ENCODE measurements around the gene GSC2.

DNA sequence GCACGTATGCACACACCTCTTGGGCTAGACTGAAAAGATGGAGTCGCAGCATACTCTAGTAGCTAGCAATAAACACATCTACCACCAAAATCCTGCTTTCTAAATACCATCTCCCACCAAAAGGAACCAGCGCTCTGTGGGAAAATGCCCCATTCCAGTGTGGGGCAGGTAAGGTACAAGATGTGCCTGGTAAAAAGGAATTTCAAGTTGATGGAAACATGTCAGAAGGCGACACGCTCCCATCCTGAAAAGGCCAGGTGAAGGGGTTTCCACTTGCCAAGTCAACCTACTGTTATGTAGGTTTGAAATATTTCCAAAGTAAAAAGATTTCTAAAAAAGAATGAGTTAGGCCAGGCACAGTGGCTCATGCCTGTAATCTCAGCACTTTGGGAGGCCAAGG is 36.7 kb downstream of the GSC2 start:
- TF ChIP-seq EP300 (IDR thresholded peaks at IDR 0.05) (no peak), POLR2AphosphoS5 (IDR thresholded peaks at IDR 0.05) (no peak)
- TF ChIP-seq, protein P1, sequence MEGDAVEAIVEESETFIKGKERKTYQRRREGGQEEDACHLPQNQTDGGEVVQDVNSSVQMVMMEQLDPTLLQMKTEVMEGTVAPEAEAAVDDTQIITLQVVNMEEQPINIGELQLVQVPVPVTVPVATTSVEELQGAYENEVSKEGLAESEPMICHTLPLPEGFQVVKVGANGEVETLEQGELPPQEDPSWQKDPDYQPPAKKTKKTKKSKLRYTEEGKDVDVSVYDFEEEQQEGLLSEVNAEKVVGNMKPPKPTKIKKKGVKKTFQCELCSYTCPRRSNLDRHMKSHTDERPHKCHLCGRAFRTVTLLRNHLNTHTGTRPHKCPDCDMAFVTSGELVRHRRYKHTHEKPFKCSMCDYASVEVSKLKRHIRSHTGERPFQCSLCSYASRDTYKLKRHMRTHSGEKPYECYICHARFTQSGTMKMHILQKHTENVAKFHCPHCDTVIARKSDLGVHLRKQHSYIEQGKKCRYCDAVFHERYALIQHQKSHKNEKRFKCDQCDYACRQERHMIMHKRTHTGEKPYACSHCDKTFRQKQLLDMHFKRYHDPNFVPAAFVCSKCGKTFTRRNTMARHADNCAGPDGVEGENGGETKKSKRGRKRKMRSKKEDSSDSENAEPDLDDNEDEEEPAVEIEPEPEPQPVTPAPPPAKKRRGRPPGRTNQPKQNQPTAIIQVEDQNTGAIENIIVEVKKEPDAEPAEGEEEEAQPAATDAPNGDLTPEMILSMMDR (IDR thresholded peaks at IDR 0.05): no peak

All from suprapubic skin (tissue), 4 donors.